PC-3 (cell line): ENCODE measurements around the gene GPC5. TPM values are rescaled to one million over a fixed set of nuclear protein-coding genes. Genes with fewer than 3 reads are reported as not detected.

Source experiments
- ATAC-seq: fragments of 200-7000 bp; cut with Tn5 transposase; 2 replicates; pipeline ENCODE4 v1.9.1; 2020; ENCODE audit warnings: mild to moderate bottlenecking, moderate library complexity
- BruUV-seq: library from RNA; stranded (reverse); fragments of 400-500 nt; replicated peaks from 2 replicates; lab custom pipeline; 2021; lab: Mats Ljungman, UMichigan
- CTCF ChIA-PET: fragments of 300-600 bp; sonication (Branson Sonifier 250); formaldehyde crosslinking; loops from one replicate; lab custom pipeline; 2022; ENCODE audit warnings: antibody characterized with exemption; lab: Charles Lee
- POLR2A ChIA-PET: fragments of 300-600 bp; sonication (Branson Sonifier 250); formaldehyde crosslinking; loops from one replicate; lab custom pipeline; 2022; ENCODE audit warnings: antibody characterized with exemption; ENCODE audit not compliant: unreplicated experiment; lab: Charles Lee
- DNase-seq: peaks from one replicate; pipeline ENCODE4 v3.0.0-alpha.2; 2015
- H2AFZ ChIP-seq: fragments of 300-600 bp; sonication (generic); 2 replicates; pipeline ENCODE4 v1.6.0; 2016; ENCODE audit warnings: antibody characterized with exemption, low read length
- H3F3A ChIP-seq: fragments of 300-600 bp; sonication (generic); one replicate; pipeline ENCODE4 v1.6.0; 2017; ENCODE audit warnings: antibody characterized with exemption, low read length, control low read depth, mild to moderate bottlenecking; ENCODE audit not compliant: unreplicated experiment
- H3K27ac ChIP-seq: fragments of 300-600 bp; sonication (generic); 2 replicates; pipeline ENCODE4 v1.5.1; 2016; ENCODE audit warnings: mild to moderate bottlenecking, low read length
- H3K27me3 ChIP-seq: fragments of 300-600 bp; sonication (generic); 2 replicates; pipeline ENCODE4 v1.6.1; 2016; ENCODE audit warnings: low read length, mixed read lengths
- H3K36me3 ChIP-seq: fragments of 300-600 bp; sonication (generic); 2 replicates; pipeline ENCODE4 v1.6.1; 2016; ENCODE audit warnings: low read depth, mixed run types, low read length, mixed read lengths
- H3K4me1 ChIP-seq: fragments of 300-600 bp; sonication (generic); 2 replicates; pipeline ENCODE4 v1.5.1; 2016; ENCODE audit warnings: low read length; ENCODE audit not compliant: insufficient read depth
- H3K4me2 ChIP-seq: fragments of 300-600 bp; sonication (generic); 2 replicates; pipeline ENCODE4 v1.6.0; 2016; ENCODE audit warnings: low read length
- H3K4me3 ChIP-seq: fragments of 300-600 bp; sonication (generic); 2 replicates; pipeline ENCODE4 v1.5.1; 2016; ENCODE audit warnings: mild to moderate bottlenecking, low read length, mixed read lengths
- H3K79me2 ChIP-seq: fragments of 300-600 bp; sonication (generic); 2 replicates; pipeline ENCODE4 v1.6.1; 2017; ENCODE audit warnings: low read length, mixed read lengths
- H3K9ac ChIP-seq: fragments of 300-600 bp; sonication (generic); 2 replicates; pipeline ENCODE4 v1.6.0; 2016; ENCODE audit warnings: mild to moderate bottlenecking, low read length
- H3K9me2 ChIP-seq: fragments of 300-600 bp; sonication (generic); replicated peaks from 2 replicates; pipeline ENCODE4 v1.6.1; 2016; ENCODE audit warnings: mixed run types, low read length, mixed read lengths
- H3K9me3 ChIP-seq: fragments of 300-600 bp; sonication (generic); 2 replicates; pipeline ENCODE4 v1.6.1; 2016; ENCODE audit warnings: low read length, mixed read lengths
- H4K20me1 ChIP-seq: fragments of 300-600 bp; sonication (generic); 2 replicates; pipeline ENCODE4 v1.6.1; 2016; ENCODE audit warnings: low read length, mixed read lengths
- EZH2 ChIP-seq: fragments of 300-600 bp; sonication (generic); IDR thresholded peaks from one replicate; pipeline ENCODE4 v1.6.1; 2017; ENCODE audit warnings: antibody characterized with exemption, mild to moderate bottlenecking, low read length; ENCODE audit not compliant: unreplicated experiment
- EZH2phosphoT487 ChIP-seq: fragments of 300-600 bp; sonication (generic); IDR thresholded peaks from 2 replicates; pipeline ENCODE4 v1.6.1; 2018; ENCODE audit warnings: mild to moderate bottlenecking, antibody characterized with exemption, low read length, borderline replicate concordance
- intact Hi-C: fragments of 100-400 bp; cut with micrococcal nuclease; formaldehyde crosslinking; loops from 2 replicates; pipeline ENCODE4 v1.9.0; 2023
- total RNA-seq: library from RNA; depleted of rRNA; stranded (reverse); fragments of >200 nt; gene quantifications from 2 replicates; pipeline ENCODE4 v1.2.3, GENCODE V29; 2014
- TF ChIP-seq, protein P1 (sequence below): fragments of 300-600 bp; sonication (generic); conservative IDR thresholded peaks from 2 replicates; pipeline ENCODE4 v1.5.1; 2017; ENCODE audit warnings: antibody characterized with exemption, low read depth, mild to moderate bottlenecking, low read length

Gene GPC5
- total RNA-seq, 1 experiment from 2014 or later, result not detected

DNA sequence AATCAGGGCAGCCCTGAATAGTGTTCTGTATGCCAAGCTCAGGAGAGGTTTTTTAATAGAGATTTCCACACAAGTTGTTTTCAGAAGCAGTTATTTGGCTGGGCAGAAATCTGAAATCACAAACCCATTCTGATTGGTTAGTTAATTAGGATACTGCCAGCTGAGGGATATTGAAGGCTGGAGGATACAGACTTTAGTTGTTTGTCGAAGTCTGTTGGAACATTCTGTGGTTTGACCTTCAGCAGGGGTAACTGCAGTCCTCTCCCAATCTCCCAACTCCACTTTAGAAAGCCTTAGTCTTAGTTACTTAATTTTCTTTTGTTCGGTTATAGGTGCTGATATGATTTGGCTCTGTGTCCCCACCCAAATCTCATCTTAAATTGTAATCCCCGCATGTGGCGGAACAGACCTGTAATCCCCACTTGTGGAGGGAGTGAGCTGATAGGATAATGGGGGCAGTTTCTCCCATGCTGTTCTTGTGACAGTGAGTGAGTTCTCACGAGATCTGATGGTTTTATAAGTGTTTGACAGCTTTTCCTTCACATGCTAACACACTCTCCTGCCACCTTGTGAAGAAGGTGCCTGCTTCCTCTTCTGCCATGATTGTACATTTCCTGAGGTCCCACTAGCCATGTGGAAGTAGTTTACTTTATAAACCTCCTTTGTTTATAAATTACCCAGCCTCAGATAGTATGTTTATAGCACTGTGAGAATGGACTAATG, 169.2 kb downstream of the GPC5 start:
- no peak overlapping the region for H3K4me3 ChIP-seq
- H3K27ac ChIP-seq, result no peak overlapping the region
- no peaks in the 10 kb centered on the region for H3K36me3 ChIP-seq
- ATAC-seq, result no peak
- no peaks in the 10 kb centered on the region for H3K9me3 ChIP-seq
- POLR2A ChIA-PET, result no interaction called here
- TF ChIP-seq, protein P1, sequence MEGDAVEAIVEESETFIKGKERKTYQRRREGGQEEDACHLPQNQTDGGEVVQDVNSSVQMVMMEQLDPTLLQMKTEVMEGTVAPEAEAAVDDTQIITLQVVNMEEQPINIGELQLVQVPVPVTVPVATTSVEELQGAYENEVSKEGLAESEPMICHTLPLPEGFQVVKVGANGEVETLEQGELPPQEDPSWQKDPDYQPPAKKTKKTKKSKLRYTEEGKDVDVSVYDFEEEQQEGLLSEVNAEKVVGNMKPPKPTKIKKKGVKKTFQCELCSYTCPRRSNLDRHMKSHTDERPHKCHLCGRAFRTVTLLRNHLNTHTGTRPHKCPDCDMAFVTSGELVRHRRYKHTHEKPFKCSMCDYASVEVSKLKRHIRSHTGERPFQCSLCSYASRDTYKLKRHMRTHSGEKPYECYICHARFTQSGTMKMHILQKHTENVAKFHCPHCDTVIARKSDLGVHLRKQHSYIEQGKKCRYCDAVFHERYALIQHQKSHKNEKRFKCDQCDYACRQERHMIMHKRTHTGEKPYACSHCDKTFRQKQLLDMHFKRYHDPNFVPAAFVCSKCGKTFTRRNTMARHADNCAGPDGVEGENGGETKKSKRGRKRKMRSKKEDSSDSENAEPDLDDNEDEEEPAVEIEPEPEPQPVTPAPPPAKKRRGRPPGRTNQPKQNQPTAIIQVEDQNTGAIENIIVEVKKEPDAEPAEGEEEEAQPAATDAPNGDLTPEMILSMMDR, result no peak
- TF ChIP-seq EZH2, result no peak
- TF ChIP-seq EZH2phosphoT487, result no peak
- BruUV-seq, result no TSS peak
- H3K4me2 ChIP-seq, result no peak overlapping the region
- no peaks in the 10 kb centered on the region for H3F3A ChIP-seq
- no peaks in the 10 kb centered on the region for H3K79me2 ChIP-seq
- intact Hi-C loops, result no loop called here
- DNase-seq, result no peak
- CTCF ChIA-PET, result no interaction called here
- no peaks in the 10 kb centered on the region for H3K4me1 ChIP-seq
- H3K9ac ChIP-seq, result no peak overlapping the region
- H4K20me1 ChIP-seq, result no peaks in the 10 kb centered on the region
- no peaks in the 10 kb centered on the region for H3K9me2 ChIP-seq
- no peak overlapping the region for H2AFZ ChIP-seq
- H3K27me3 ChIP-seq, result no peaks in the 10 kb centered on the region

DNA sequence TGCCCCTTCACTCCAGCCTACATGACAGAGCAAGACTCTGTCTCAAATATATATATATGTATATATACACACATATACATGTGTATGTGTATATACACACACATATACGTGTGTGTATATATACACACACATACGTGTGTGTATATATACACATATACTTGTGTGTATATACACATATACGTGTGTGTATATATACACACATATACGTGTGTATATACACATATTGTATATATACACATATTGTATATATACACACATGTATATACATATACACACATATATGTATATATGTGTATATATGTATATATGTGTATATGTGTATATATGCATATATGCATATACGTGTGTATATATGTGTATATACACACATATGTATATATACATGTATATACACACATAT, 173.3 kb downstream of the GPC5 start:
- no peaks in the 10 kb centered on the region for H3K4me1 ChIP-seq
- intact Hi-C loops, result no loop called here
- H3K4me3 ChIP-seq, result no peak overlapping the region
- H3K27ac ChIP-seq, result no peak overlapping the region
- no peaks in the 10 kb centered on the region for H3K27me3 ChIP-seq
- H3F3A ChIP-seq, result no peaks in the 10 kb centered on the region
- no peak overlapping the region for H2AFZ ChIP-seq
- H3K36me3 ChIP-seq, result no peaks in the 10 kb centered on the region
- DNase-seq (no peak), ATAC-seq (no peak)
- no TSS peak for BruUV-seq
- H3K4me2 ChIP-seq, result no peak overlapping the region
- no peaks in the 10 kb centered on the region for H3K9me2 ChIP-seq
- no peaks in the 10 kb centered on the region for H3K79me2 ChIP-seq
- CTCF ChIA-PET, result no interaction called here
- POLR2A ChIA-PET, result no interaction called here
- no peak overlapping the region for H3K9ac ChIP-seq
- H3K9me3 ChIP-seq, result no peaks in the 10 kb centered on the region
- H4K20me1 ChIP-seq, result no peaks in the 10 kb centered on the region
- TF ChIP-seq EZH2phosphoT487, result no peak
- TF ChIP-seq EZH2, result no peak
- TF ChIP-seq, protein P1, result no peak

DNA sequence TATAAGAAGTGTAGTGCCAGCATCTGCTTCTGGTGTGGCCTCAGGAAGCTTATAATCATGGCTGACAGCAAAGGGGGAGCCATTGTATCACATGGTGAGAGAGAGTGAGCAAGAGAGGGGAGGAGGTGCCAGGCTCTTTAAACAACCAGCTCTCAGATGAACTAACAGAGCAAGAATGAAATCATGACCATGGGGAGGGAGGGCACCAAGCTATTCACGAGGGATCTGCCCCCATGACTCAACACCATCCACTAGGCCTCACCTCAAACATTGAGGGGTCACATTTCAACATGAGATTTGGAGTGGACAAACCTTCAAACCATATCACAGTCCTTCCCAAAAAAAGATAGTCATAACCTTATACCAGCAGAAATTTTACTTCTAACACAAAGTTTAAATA, 174.0 kb downstream of the GPC5 start:
- Histone ChIP-seq H3K9me2 (no peaks in the 10 kb centered on the region), H3K79me2 (no peaks in the 10 kb centered on the region), H2AFZ (no peak overlapping the region), H3K9ac (no peak overlapping the region), H3K4me3 (no peak overlapping the region), H3K36me3 (no peaks in the 10 kb centered on the region), H4K20me1 (no peaks in the 10 kb centered on the region), H3K9me3 (no peaks in the 10 kb centered on the region), H3K4me2 (no peak overlapping the region), H3F3A (no peaks in the 10 kb centered on the region), H3K27me3 (no peaks in the 10 kb centered on the region), H3K4me1 (no peaks in the 10 kb centered on the region), H3K27ac (0 out of 2 replicates have a peak overlapping the region, but pooled peaks have one; percentile 3)
- ATAC-seq (no peak; the same call in 1 of the 2 replicates), DNase-seq (no peak)
- intact Hi-C loops, result no loop called here
- TF ChIP-seq EZH2 (no peak), EZH2phosphoT487 (no peak)
- TF ChIP-seq, protein P1, result no peak
- no TSS peak for BruUV-seq
- POLR2A ChIA-PET, result no interaction called here
- CTCF ChIA-PET, result no interaction called here
